Measurements from ENCODE around the gene BEGAIN. TPM values are rescaled to one million over a fixed set of nuclear protein-coding genes. Genes with fewer than 3 reads are reported as not detected.

The BEGAIN gene
- total and polyA plus RNA-seq, 7 donors, result 0.08 to 1.0 (median 0.48) TPM; not detected in 1

GRCh38 chr14:100575266-100575995 lies 11.8 kb downstream of the BEGAIN start:
- 89 to 91% (median 89%) methylated on average over 11 of the region's 11 CpGs for WGBS, 3 donors
- Histone ChIP-seq H3K4me3 (no peak overlapping the region), H3K9me3 (no peaks in the 10 kb centered on the region), H3K27ac (no peak overlapping the region), H3K36me3 (ENCODE audit: insufficient read depth in 1 of 2, low read depth in 1 of 2) (no peaks in the 10 kb centered on the region), H3K4me1 (no peaks in the 10 kb centered on the region), H3K27me3 (ENCODE audit: insufficient read depth in 3 of 3, low read length in 2 of 3) (peaks cover 0 to 30% (median 0%) of the 10 kb centered on the region in 3 donors)
- intact Hi-C loops (cut with DNase I), result no loop called here
- TF ChIP-seq, protein P1, sequence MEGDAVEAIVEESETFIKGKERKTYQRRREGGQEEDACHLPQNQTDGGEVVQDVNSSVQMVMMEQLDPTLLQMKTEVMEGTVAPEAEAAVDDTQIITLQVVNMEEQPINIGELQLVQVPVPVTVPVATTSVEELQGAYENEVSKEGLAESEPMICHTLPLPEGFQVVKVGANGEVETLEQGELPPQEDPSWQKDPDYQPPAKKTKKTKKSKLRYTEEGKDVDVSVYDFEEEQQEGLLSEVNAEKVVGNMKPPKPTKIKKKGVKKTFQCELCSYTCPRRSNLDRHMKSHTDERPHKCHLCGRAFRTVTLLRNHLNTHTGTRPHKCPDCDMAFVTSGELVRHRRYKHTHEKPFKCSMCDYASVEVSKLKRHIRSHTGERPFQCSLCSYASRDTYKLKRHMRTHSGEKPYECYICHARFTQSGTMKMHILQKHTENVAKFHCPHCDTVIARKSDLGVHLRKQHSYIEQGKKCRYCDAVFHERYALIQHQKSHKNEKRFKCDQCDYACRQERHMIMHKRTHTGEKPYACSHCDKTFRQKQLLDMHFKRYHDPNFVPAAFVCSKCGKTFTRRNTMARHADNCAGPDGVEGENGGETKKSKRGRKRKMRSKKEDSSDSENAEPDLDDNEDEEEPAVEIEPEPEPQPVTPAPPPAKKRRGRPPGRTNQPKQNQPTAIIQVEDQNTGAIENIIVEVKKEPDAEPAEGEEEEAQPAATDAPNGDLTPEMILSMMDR (IDR thresholded peaks at IDR 0.05), result no peak
- ATAC-seq (no peak), DNase-seq (peak; percentile 5 to 36)

DNA sequence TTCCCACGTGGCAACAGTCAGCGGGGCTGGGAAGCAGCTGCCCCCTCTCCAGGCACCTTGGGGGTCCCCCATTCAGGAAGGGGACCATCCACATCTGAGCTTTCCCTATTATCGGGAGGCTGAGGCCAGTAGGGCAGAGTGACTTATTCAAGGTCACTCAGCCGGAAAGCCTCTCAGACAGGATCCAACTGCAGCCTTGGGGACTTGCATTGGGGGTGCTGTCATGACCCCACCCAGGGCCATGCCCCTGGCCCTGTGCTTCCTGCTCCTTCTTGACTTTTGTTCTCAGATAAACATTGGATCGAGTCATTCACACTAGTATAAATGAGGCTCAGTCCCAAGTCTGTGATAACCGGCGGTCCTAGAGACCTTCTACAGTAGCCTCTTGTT lies 12.6 kb downstream of the BEGAIN start:
- peaks cover 0 to 38% (median 5%) of the 10 kb centered on the region in 3 donors for H3K27me3 ChIP-seq (ENCODE audit: insufficient read depth in 3 of 3, low read length in 2 of 3)
- no peaks in the 10 kb centered on the region for H3K36me3 ChIP-seq (ENCODE audit: insufficient read depth in 1 of 2, low read depth in 1 of 2)
- ATAC-seq (no peak), DNase-seq (peak in 1 of 2 donors; percentile 12)
- H3K9me3 ChIP-seq, result no peaks in the 10 kb centered on the region
- no peak overlapping the region for H3K27ac ChIP-seq
- H3K4me3 ChIP-seq, result no peak overlapping the region
- TF ChIP-seq, protein P1 (IDR thresholded peaks at IDR 0.05), result no peak
- intact Hi-C loops (cut with DNase I), result no loop called here
- H3K4me1 ChIP-seq, result no peaks in the 10 kb centered on the region
- 71 to 81% (median 79%) methylated on average over 7 of the region's 7 CpGs for WGBS, 3 donors

DNA sequence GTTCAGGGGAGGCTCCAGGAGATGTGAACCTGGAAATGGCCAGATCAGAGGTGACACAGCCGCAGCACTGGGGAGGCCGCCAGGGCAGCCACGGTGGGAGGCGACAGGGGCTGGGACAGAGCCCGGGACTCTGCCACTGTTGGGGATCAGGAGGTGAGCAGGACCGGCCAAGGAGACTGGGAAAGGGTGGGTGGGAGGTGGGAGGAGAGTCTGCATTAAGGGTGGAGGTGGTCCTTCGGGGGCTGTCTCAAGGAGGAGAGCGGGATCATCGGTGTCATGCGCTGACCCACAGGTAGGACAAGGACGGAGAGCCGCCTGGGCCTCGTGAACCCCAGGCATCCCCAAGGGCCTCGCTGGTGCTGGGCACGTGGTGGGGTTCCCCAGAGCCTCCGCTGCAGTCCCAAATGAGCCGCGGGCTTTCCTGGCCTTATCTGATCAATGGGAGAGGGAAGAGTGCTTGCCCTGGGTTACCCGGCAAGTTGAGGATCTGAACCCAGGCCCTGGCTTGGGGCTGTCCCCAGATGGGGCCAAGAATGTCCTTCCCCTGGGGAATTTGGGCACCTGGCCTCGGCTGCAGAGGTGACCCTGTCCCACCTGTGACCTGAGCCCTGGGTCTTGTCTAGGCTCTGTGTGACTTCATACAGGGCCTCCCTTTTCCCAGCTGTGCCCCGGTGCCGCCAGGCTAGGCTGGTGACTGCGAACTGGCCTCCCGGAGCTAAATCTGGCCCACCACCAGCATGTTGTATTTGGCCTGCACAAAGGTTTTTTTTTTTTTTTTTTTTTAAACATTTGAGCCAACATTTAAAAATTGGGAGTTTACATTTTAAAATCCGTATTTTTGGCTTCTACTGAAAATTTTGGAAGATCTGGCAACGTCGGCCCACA lies 13.2 kb downstream of the BEGAIN start:
- TF ChIP-seq, protein P1 (IDR thresholded peaks at IDR 0.05), result no peak

DNA sequence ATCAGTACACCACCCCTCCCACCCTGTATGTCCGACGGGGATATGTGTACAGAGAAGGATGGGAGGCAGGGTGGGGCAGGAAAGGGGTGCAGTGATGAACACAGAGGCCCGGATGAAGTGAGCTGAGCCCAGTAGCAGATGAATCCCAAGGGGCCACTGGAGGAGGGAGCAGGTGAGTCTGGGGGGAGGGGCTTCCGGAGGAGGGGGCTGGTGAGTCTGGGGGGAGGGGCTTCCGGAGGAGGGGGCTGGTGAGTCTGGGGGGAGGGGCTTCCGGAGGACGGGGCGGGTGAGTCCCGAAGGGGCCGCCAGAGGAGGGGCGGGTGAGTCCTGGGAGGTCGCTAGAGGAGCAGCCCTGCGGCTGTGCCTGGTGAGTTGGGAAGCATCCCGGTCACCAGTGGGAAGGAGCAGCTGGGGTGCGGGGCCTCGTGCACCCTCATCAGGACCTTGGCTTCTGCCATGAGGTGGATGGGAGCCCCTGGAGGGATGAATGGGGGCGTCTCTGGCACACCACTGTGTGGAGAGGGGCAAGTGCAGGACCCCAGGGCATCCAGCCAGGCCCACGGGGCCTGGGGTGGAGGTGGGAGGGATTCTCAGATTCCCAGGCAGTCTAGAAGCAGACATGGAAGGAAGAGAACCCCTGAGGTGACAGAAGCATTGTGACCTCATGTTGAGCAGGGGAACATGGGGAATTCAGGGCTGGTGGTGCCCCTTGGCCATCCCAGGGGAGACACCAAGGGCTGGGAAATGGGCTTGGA lies 14.0 kb downstream of the BEGAIN start:
- intact Hi-C loops (cut with DNase I), result no loop called here
- Histone ChIP-seq H3K36me3 (ENCODE audit: insufficient read depth in 1 of 2, low read depth in 1 of 2) (no peaks in the 10 kb centered on the region), H3K4me3 (no peak overlapping the region), H3K27me3 (ENCODE audit: insufficient read depth in 3 of 3, low read length in 2 of 3) (peaks cover 0 to 52% (median 14%) of the 10 kb centered on the region in 3 donors), H3K4me1 (peaks cover 5% of the 10 kb centered on the region), H3K9me3 (no peaks in the 10 kb centered on the region), H3K27ac (no peak overlapping the region)
- ATAC-seq (no peak), DNase-seq (no peak)
- TF ChIP-seq, protein P1 (IDR thresholded peaks at IDR 0.05), result no peak
- 22 to 28% (median 25%) methylated on average over 12 to 18 of the region's 18 CpGs for WGBS, 3 donors

More for the DNA sequence above, 13.2 kb downstream of the BEGAIN start:
- 72 to 80% (median 74%) methylated on average over 25 to 27 of the region's 27 CpGs for WGBS, 3 donors
- ATAC-seq (no peak), DNase-seq (peak in 1 of 2 donors; percentile 19)
- Histone ChIP-seq H3K4me1 (no peaks in the 10 kb centered on the region), H3K9me3 (no peaks in the 10 kb centered on the region), H3K27ac (no peak overlapping the region), H3K27me3 (ENCODE audit: insufficient read depth in 3 of 3, low read length in 2 of 3) (peaks cover 0 to 45% (median 9%) of the 10 kb centered on the region in 3 donors), H3K4me3 (no peak overlapping the region), H3K36me3 (ENCODE audit: insufficient read depth in 1 of 2, low read depth in 1 of 2) (no peaks in the 10 kb centered on the region)
- intact Hi-C loops (cut with DNase I), result no loop called here

All from psoas muscle (tissue), 8 donors.